Epidermal melanocyte (primary cell): ENCODE results near the gene GJC1.
"Not testable (repeated sequence)": the region's sequence is repeated elsewhere in the genome, so short reads cannot be mapped to it uniquely, and the experiment has no call there.

Experiments used
- DNase-seq: peaks from one replicate; pipeline ENCODE4 v3.0.0; 2011; ENCODE audit warnings: low spot score; ENCODE audit not compliant: insufficient read length

Gene GJC1

DNA sequence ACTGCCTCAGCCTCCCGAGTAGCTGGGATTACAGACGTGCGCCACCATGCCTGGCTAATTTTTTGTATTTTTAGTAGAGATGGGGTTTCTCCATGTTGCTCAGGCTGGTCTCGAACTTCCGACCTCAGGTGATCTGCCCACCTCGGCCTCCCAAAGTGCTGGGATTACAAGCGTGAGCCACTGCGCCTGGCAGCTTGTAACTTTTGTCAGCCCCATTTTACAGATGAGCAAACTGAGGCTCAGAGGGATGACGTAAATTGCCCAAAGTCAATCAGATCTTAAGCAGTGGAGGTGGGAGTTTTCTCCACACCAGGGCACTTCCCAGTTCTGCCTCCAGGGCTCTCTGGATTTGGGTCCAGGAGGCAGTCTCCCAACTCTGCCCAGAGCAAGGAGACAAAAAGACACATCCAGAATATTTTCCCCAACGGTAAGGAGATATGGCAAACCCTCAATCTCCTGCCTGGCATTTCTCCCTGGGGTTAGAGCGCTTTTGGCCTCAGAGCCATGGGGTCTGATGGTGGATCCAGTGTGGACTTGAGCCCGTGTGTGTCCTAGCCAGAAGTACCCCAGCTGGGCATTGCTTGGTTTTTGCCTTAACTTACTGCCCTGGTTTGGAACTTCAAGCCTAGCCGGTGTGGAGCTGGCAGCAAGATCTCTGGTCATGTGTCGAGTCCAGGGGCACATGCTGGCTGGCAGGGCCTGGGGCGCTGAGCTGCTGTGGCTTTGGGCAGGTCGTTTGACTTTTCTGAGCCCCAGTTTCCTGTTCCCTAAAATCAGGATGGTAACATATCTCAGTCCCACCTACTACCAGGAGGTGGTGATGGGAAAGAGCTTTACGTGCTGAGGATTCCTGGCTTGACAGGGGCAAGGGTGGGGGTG lies 67.9 kb downstream of the GJC1 start:
- DNase-seq: no peak

DNA sequence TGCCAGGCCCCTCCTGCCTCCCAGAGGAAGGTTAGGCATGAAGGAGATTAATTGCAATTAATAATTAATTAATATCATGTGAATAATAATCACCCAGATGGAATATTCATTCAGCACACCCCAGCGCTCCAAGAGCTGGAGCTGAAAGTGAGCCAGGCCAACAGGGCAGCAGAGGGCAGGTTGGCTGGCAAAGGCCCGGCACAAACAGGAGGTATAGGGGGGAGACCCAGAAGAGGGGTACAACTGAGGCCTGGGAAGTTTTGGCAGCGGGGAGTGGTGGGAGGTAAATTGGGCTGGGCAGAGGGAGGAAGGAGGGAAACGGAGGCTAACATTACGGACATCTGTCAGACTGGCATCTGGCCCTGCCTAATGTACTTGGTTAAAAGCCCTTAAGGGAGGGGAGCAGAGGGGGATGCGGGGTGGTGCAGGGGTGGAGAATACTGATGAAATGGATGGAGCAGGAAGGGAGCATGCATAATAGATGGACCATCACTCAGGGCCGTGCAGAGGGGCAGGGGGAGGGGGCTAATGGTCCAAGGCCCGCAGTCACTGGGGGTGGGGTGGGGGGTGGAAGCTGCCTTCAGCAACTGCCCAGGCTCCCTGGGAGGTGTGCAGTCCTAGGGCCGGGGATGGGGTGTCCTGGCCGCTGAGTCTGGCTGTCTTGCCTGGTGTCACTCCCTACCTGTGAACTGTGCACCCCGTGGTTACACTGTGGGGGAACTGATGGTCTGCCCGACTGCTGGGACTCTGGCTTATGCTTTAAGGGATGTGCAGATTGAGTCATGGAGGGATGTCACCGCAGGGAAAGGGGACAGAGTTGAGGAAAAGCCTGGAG lies 69.4 kb downstream of the GJC1 start:
- no peak for DNase-seq

DNA sequence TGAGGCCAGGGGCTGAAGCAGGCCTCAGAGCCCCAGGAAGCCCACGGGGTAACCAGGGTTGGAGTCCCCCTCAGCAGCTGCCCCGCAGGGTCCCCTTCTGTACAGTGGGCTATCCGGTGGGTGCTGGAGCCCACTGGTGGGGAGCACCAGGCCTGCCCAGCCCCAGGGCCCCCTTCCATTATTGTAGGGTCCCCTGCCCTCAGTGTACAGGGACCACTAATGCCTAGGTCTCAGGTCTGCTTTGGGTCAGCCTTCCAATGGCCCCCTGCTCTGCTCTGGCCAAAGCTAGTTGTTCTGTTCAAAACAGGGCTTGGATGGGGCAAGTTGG lies 70.2 kb downstream of the GJC1 start:
- DNase-seq: no peak

DNA sequence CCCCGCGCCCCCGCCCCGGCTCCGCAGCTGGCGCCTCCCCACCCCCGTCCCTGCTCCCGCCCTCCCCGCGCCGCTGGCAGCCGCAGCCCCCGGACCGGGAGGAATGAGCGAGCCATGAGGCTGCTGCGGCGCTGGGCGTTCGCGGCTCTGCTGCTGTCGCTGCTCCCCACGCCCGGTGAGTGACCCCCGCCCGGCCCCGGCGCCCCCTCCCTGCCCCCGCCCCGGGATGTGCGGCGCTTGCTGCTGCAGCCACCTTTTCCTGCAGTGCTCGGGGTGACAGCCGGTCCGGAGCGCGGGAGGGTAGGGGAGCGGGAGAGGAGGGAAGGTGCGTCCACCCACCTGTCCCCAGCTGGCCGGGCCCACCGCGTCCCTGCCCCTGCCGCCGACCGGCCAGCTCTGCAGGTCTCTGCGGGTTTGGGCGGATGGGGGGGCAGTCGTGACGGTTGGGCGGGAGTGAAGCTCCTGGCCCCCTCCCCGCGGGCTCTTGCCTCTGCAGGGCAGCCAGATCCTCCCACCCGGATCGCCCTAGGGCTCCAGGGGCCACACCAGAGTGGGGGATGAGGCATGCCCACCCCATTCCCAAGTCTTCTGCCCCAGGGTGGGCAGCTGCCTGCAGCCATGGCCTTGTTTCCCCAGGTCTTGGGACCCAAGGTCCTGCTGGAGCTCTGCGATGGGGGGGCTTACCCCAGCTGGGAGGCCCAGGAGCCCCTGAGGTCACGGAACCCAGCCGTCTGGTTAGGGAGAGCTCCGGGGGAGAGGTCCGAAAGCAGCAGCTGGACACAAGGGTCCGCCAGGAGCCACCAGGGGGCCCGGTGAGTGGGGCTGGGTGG lies 70.8 kb downstream of the GJC1 start:
- DNase-seq: no peak

DNA sequence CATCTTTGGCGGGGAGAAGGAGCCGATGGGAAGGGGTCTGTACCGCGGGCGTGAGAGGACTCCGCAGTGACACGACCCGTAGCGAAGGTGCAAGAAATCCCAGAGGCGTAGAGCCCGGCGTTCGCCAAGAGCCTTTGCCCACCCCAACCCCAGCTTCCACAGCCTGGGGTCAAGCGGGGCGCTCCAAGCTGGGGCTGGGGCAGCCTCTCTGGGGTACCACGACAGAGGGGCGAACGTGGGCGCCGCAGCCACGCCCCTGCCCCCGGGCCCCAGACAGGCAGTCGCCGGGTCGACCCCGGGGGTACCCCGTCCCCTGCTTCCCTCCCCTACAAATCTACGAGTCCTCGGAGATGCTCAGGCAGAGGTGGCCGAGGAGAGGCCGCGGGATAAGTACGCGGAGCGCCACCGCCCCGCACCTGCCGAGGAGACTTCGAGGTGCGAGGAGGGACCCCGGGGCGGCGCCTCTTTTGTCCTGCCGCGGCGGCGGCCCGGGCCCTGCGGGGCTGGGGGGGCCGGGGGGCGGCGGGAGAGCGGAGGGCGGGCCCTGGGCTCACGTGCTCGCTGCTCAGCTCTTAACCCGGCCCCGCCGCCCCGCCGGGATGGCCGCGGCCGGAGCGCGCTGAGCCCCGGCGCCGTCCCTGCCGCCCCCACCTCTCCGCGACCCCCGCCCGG lies 71.5 kb downstream of the GJC1 start, which contains the start of gene ADAM11:
Gene ADAM11, plus strand, starts transcription at position 575 of the 672 bp plus-strand sequence. CDS start 212 bp downstream, outside the sequence.
- DNase-seq: no peak

DNA sequence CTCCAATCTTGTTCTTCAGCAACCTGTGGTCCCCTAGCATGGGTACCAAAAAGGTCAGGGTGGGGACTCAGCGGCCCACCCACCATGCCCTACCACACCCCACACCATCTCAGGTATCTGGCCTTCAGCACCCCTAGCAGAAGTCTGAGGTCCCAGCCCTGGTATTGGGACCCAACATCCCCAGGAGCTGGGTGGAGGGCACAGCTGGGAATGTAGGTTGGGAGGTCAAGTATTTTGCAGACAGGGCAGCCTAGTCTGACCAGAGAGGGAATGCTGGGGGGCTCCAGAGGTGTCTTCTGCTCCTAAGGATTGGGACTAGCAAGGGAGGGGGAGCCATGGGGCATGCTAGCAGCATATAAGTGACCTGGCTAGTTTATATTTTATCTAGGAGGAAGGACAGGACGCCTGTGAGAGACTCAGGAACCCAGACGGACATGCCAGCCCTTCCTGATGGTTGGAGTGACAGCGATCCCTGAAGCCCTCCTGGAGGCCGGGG lies 72.1 kb downstream of the GJC1 start:
- no peak for DNase-seq

DNA sequence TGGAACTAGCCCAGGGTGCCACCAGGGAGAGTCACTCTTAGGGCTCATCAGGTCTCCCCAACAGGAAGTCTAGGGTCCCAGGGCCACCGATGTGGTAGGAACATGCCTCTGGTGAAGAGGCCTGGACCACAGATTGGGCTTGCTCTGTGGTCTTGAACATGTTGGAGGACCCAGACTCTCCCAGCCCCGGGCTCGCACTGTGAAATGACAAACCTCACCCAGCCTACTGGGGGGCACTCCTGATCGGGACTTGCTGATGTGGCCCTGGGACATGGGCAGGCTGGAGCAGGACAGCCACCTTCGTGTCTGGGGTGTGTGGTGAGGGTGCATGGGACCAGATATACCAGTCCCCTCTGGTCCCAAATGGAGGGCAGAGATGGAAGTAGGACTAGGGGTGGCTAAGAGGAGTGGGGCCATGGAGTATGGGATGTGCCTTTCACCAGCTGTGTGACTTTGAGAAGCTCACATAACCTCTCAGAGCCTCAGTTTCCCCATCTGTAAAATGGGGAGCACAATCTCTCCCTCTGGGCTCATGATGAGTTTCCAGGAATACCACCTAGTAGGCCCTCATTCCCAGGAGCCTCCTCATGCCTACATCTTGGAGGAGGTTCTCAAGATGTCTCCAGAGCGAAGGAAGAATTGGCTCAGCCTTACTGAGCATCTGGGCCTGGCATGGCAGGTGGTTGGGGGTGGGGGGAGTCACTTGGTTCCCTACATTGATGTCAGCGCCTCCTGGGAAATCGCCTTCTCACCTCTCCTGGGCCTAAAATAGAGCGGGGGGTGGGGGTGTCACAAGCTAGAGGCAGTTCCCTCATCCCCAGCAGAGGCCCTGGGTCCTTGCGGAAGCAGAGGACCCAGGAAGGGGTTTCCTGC lies 72.8 kb downstream of the GJC1 start:
- no peak for DNase-seq

DNA sequence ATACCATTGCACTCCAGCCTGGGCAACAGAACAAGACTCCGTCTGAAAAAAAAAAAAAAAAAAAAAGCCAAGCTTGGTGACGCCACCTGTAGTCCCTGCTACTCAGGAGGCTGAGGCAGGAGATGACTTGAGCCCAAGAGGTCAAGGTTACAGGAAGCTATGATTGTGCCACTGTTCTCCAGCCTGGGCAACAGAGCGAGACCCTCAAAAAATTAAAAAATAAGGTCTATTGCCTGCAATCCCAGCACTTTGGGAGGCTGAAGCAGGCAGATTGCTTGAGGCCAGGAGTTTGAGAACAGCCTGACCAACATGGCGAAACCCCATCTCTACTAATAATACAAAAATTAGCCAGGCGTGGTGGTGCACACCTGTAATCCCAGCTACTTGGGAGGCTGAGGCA lies 74.9 kb downstream of the GJC1 start:
- DNase-seq: not testable (repeated sequence)

DNA sequence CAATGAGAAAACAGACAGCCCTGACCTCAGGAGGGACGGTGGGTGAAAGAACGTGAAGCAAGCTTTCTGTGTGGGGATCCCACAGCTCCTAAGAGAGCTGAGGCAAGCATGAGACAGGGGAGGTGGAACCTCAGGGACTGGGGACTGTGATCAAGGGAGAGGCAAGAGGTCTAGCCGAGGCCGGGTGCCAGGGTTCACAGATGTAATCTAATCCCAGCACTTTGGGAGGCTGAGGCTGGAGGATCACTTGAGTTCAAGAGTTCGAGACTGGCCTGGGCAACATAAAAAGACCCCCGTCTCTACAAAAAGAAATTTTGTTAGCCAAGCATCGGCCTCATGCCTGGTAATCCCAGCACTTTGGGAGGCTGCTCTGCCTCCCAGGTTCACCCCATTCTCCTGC lies 75.8 kb downstream of the GJC1 start:
- DNase-seq: no peak

DNA sequence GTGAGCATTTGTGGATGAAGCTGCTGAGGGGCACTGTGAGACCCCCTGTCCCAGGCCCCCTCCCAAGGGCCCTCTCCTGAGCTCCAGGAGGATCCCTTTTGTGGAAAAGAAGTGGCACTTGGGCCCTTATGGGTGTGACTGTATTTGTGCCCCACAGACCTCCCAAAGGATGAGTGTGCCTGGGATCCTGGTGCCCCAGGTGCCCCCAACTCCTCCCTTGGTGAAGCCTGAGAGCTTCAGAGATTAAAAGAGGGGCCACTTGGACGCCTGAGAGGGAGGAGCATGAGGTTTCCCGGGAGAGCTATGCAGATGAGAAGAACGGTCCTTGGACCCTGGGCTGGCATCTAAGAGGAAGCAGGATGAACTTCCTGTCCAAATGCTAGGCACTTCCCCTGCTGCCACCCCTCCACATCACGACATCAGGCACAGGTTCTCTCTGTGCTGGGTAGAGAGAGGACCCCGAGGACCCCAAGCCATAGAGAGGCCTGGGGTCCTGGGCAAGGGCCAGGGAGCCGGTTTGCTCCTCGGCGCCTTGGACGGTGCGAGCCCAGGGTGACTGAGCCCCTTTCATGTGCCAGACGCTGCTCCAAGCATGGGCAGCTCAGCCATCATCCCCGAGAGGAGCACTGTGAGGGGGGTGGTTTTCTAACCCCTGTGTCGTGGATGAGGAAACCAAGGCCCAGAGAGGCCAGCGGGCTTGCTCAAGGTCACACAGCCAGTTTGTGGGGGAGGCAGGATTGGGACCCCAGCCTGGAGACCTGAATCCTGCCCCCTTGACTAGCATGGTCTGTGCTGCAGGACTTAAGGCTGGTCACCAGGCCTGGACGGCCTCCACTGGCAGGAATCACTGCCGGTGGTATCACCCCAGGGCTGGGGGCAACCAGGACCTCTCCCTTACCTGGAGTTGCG lies 76.9 kb downstream of the GJC1 start:
- DNase-seq: no peak

DNA sequence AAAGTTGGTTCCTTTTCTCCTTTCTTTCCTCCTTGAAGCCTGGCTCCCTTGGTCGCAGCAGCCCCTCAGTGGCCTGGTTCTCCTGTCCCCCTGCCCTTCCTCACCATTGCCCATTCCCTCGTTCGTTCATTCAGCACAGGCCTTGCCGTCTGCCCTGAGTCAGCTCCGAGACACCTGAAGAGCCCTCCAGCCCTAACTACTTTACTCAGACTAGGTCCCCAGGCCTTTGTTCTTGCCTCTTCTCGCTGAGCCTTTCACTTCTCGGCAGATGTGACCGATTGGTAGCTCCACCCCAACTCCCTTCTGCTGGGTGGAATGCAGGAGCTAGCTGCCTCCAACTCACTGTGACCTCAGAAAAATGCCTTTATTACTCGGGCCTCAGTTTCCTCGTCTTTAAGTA lies 78.3 kb downstream of the GJC1 start:
- no peak for DNase-seq

DNA sequence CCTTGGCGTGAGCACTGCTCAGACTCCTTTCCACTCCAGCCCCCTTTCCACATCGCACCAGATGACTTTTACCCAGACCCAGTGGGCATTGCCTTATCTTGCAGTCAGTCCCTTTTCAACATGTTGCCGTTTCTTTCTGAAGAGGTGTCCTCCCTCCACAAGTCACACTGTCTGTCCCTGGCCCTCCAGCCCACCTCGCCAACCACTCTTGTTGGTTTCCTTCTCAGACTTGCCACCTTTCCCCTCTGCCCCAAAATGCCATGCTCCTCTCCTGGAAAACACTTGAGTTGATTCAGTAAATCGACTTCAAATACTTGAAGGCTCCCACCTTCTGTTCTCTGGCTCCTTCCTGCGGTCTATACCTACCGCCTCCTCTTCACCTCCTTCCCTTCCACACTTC lies 78.8 kb downstream of the GJC1 start:
- no peak for DNase-seq

DNA sequence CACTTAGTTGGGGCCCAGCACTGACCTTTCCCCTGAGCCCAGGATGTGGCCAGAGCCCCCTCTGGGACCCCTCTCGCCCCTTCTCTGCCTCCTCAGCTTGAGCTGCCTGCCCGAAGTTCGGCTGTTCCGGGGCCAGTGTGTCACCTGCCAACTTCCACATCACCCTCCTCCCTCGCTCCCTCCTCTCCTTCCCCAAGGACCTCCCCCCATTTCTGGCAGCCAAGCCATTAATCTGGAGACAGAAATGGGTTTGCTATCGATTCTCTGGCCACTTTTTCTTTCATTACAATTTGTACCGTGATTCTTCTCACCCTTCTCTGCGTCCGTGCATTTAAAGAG lies 80.1 kb downstream of the GJC1 start:
- no peak for DNase-seq

DNA sequence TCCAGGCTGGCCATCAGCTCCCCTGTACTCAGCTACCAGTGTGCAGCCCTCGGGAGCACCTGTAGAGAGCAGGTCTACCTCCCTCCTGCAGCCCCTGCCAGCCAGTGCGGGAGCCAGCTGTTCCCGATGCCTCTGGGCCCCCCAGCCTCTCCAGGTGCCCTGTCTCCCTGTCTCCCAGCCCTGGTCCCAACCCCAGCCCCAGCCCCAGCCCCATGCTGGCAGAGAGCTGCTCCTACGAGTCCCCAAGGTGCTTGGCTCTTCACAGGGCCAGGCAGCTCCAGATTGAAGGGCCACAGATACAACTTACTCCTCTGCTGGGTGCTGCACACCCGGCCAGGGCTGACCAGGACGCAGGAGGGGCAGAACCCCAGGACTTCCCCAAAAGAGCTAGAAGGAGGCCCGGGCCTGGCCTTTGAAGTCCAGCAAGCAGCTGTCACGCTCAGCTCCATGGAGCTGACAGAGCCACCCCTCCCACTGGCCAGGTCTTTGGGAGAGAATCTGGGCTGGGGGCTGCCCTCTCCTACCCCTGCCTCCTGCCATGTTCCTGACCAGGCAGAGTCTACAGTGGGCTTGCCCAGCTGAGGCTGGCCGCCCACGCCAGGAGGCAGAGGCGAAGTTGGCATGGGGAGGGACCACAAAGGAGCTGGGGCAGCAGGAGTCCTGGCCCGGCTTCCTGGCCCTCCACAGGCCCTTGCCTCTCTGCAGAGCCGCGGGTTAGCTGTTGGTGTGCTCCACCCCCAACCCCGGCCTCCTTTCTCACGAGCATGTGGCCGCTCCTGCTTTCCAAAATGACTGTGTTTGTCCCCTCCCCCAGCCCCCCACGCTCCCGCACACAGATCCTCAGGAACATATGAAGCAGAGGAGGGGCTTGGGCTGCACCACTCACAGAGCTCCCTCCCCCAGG lies 80.8 kb downstream of the GJC1 start:
- no peak for DNase-seq
